ENCODE data around the gene STYXL2. TPM values are rescaled to one million over a fixed set of nuclear protein-coding genes. Genes with fewer than 3 reads are reported as not detected.

The STYXL2 gene
- total RNA-seq, 1 donor from 2014 or later = not detected

DNA sequence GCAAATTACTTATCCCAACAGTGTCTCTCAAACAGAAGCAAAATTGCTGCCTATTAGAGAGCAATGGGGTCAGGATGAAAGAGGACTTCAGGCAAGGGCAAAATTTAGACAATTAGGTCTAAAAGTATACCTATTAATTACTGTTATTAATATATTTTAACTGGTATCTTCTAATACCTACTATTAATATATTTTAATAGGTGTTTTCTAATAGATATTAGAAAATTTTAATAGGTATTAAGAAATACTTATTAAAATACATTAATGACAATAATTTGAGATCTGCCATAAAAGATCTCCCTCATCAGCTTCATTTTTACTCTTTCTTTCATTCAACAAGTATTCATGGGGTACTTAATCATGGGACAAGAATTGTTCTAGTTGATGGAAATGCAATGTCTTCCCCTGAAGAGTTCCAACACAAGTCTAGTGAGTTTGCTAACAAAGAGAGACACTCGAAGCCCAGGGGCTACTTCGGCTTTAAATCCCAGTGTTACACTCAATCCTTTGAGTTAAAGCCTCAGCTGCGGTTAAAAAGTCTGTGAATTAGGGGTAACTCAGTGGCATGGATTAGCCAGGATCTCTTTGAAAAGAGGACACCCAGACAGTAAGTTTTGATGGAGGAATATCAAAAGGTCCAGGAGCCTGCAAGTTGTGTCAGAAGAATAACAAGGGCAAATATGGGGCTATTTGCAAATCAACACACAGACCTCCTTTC is 44.1 kb downstream of the STYXL2 start:
- Mint-ChIP-seq H3K27me3 (peaks cover 21% of the 10 kb centered on the region), H3K4me3 (ENCODE audit: low read depth) (no peak overlapping the region), H3K4me1 (ENCODE audit: low read depth) (no peaks in the 10 kb centered on the region), H3K9me3 (ENCODE audit: low read depth) (peaks cover 3% of the 10 kb centered on the region), H3K36me3 (ENCODE audit: insufficient read depth) (peaks cover 1% of the 10 kb centered on the region), H3K27ac (no peak overlapping the region)
- DNase-seq (ENCODE audit: low spot score, unreplicated experiment) = no peak
- TF ChIP-seq, protein P1, sequence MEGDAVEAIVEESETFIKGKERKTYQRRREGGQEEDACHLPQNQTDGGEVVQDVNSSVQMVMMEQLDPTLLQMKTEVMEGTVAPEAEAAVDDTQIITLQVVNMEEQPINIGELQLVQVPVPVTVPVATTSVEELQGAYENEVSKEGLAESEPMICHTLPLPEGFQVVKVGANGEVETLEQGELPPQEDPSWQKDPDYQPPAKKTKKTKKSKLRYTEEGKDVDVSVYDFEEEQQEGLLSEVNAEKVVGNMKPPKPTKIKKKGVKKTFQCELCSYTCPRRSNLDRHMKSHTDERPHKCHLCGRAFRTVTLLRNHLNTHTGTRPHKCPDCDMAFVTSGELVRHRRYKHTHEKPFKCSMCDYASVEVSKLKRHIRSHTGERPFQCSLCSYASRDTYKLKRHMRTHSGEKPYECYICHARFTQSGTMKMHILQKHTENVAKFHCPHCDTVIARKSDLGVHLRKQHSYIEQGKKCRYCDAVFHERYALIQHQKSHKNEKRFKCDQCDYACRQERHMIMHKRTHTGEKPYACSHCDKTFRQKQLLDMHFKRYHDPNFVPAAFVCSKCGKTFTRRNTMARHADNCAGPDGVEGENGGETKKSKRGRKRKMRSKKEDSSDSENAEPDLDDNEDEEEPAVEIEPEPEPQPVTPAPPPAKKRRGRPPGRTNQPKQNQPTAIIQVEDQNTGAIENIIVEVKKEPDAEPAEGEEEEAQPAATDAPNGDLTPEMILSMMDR (IDR thresholded peaks at IDR 0.05; ENCODE audit: unreplicated experiment) = no peak

DNA sequence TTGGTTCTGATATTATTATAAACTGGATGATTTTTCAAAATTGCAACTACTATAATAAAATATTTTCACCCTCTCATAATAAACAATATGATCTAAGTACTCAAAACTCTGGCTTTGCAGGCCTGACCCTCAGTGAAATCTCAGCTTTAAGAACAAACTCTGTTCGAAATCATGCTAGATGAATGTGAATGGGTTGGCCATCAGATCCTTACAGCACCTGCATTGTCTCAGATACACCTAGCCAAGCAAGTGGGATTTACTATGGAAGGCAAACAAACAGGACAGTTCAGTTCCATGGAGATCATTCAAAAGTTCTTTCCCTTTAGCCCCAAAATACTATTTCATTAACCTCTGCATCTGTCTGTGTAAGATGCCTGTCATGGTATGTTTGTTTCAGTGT is 44.8 kb downstream of the STYXL2 start:
- Mint-ChIP-seq H3K9me3 (ENCODE audit: low read depth) (peaks cover 6% of the 10 kb centered on the region), H3K27me3 (peaks cover 17% of the 10 kb centered on the region), H3K36me3 (ENCODE audit: insufficient read depth) (peaks cover 1% of the 10 kb centered on the region), H3K4me1 (ENCODE audit: low read depth) (no peaks in the 10 kb centered on the region), H3K27ac (no peak overlapping the region), H3K4me3 (ENCODE audit: low read depth) (no peak overlapping the region)
- TF ChIP-seq, protein P1 (IDR thresholded peaks at IDR 0.05; ENCODE audit: unreplicated experiment) = no peak
- DNase-seq (ENCODE audit: low spot score, unreplicated experiment) = no peak

DNA sequence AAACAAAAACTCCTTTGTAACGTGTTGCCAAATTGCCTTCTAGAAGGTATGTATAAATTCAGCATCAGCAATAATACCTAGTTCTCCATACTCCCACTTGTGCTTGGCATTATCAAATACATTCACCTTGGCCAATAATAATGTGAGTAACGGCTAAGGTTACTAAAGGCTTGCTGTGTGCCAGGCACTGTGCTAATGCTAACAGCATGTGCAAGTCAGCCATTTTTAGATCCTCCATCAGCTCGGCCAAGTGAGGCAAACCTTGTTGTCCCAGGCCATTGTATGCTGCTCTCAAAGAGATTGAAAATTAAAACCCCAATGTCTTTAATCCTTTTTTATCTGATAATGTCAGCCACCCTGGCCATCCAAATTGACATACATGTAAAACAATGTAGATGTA is 48.1 kb downstream of the STYXL2 start:
- DNase-seq (ENCODE audit: low spot score, unreplicated experiment) = no peak
- Mint-ChIP-seq H3K4me3 (ENCODE audit: low read depth) (no peak overlapping the region), H3K27ac (no peak overlapping the region), H3K27me3 (peaks cover 7% of the 10 kb centered on the region), H3K9me3 (ENCODE audit: low read depth) (peaks cover 10% of the 10 kb centered on the region), H3K4me1 (ENCODE audit: low read depth) (no peaks in the 10 kb centered on the region), H3K36me3 (ENCODE audit: insufficient read depth) (peaks cover 1% of the 10 kb centered on the region)
- TF ChIP-seq, protein P1 (IDR thresholded peaks at IDR 0.05; ENCODE audit: unreplicated experiment) = no peak

Other genes with a start within 250 kb of the STYXL2 start
- gene TADA1, start 217.8 kb upstream of the STYXL2 start, total RNA-seq = 18.0 and 21.5 TPM in 2 replicates
- gene ILDR2, start 118.5 kb upstream of the STYXL2 start, total RNA-seq = 1.4 and 1.7 TPM in 2 replicates
- gene MAEL, start 104.8 kb upstream of the STYXL2 start, total RNA-seq = 0.13 TPM in 1 of 2 replicates, not detected in the other
- gene GPA33, start 3.7 kb upstream of the STYXL2 start, total RNA-seq = not detected in 2 replicates
- 36.1 and 39.2 TPM in 2 replicates for gene POU2F1, start 126.8 kb downstream of the STYXL2 start, total RNA-seq